Effector memory CD4-positive, alpha-beta T cell (primary cell): ENCODE results near the gene GPS1.

ENCODE experiments used
- DNase-seq, 3 donors: peaks; one replicate each; pipeline ENCODE4 v3.0.0-alpha.2; 2020
- H3K27ac ChIP-seq: 2 replicates; pipeline ENCODE4 v1.7.0; 2013; ENCODE audit warnings: mild to moderate bottlenecking, low read length, moderate library complexity; ENCODE audit not compliant: insufficient read depth, poor library complexity, severe bottlenecking
- H3K27me3 ChIP-seq: replicated peaks from 2 replicates; pipeline ENCODE4 v1.7.0; 2013; ENCODE audit warnings: mild to moderate bottlenecking, low read length; ENCODE audit not compliant: insufficient read depth, control insufficient read depth, poor library complexity, severe bottlenecking
- H3K36me3 ChIP-seq: 2 replicates; pipeline ENCODE4 v1.7.0; 2013; ENCODE audit warnings: mild to moderate bottlenecking, low read length, moderate library complexity; ENCODE audit not compliant: control insufficient read depth, insufficient read depth
- H3K4me1 ChIP-seq: 2 replicates; pipeline ENCODE4 v1.7.0; 2013; ENCODE audit warnings: low read length, mild to moderate bottlenecking; ENCODE audit not compliant: control insufficient read depth, insufficient read depth, poor library complexity, severe bottlenecking
- H3K4me3 ChIP-seq: 2 replicates; pipeline ENCODE4 v1.7.0; 2013; ENCODE audit warnings: low read length, low read depth, mild to moderate bottlenecking; ENCODE audit not compliant: insufficient read depth, poor library complexity, severe bottlenecking
- H3K9me3 ChIP-seq: 2 replicates; pipeline ENCODE4 v1.7.0; 2013; ENCODE audit warnings: mild to moderate bottlenecking, low read length, moderate library complexity; ENCODE audit not compliant: control insufficient read depth

GPS1 gene

DNA sequence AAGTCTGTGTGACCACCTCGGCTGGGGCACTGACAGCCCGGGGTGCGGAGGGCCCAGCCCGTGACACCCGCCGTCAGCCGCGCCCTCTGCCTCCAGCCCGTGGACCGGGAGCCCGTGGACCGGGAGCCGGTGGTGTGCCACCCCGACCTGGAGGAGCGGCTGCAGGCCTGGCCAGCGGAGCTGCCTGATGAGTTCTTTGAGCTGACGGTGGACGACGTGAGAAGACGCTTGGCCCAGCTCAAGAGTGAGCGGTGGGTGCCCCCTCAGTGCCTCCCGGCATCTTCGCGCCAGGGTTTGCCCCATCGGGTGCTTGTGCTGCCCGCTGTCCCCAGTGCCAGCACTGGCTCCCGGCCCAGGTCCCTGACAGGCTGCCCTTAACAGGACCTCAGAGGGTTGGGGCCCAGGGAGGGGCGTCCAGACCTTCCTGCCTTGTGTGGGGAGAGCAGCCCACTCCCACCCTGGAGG is 42.7 kb upstream of the GPS1 start:
- no peak overlapping the region for H3K27ac ChIP-seq
- H3K36me3 ChIP-seq: no peaks in the 10 kb centered on the region
- DNase-seq: no peak
- H3K9me3 ChIP-seq: no peaks in the 10 kb centered on the region
- no peak overlapping the region for H3K4me3 ChIP-seq
- no peaks in the 10 kb centered on the region for H3K4me1 ChIP-seq
- no peaks in the 10 kb centered on the region for H3K27me3 ChIP-seq

DNA sequence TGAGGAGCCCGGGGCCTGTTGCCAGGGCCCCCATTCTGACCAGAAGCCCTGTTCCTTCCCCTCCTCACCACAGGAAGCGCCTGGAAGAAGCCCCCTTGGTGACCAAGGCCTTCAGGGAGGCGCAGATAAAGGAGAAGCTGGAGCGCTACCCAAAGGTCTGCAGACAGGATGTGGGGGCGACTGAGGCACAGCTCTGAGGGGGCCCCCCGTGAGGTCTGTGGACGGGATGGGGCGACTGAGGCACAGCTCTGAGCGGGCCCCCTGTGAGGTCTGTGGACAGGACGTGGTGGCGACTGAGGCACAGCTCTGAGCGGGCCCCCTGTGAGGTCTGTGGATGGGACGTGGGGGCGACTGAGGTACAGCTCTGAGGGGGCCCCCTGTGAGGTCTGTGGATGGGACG is 42.3 kb upstream of the GPS1 start:
- H3K27me3 ChIP-seq: no peaks in the 10 kb centered on the region

DNA sequence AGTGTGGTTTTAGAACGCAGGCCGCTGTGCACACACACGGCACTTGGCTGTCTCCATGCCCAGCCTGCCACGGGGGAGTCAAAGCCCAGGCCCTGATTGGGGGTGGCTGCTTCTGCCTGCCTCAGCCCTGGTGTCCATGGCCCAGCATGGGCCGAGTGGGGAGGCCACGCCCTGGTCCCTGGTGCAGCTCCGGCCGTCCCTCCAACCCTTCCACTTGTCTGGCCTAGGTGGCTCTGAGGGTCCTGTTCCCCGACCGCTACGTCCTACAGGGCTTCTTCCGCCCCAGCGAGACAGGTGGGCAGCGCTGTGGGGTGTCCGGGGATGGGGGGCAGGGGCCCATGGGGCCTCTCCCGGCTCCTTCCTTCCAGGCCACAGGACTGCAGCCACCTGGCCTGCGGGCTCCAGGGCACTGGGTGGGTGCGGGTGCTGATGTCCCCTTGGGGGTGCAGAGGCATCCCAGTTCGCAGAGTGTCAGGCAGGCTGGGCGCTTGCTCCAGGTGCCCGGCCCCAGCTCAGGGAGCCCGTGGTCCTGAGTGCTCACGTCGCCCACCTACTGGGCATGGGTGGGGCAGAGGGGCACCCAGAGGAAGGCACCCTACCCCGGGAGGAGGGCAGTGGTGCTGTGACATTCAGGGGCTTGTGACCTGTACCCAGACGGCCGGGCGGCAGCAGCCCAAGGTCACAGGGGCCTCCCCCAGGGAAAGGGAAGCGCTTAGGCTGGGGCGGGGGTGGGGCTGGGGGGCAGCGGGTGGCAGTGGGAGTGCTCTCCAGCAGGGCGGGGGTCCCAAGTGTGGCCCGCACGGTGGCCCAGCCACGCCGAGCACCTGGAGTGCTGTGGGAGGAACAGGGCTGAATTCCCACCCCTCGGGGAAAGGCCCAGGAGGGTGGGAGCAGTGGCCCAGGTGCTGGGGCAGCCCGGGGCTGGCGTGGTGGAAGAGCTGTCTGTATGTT is 40.8 kb upstream of the GPS1 start:
- DNase-seq: no peak
- H3K27ac ChIP-seq: no peak overlapping the region
- no peak overlapping the region for H3K4me3 ChIP-seq
- no peaks in the 10 kb centered on the region for H3K4me1 ChIP-seq
- no peaks in the 10 kb centered on the region for H3K36me3 ChIP-seq
- no peaks in the 10 kb centered on the region for H3K27me3 ChIP-seq
- H3K9me3 ChIP-seq: no peaks in the 10 kb centered on the region

More for the DNA sequence above, 42.3 kb upstream of the GPS1 start:
- no peaks in the 10 kb centered on the region for H3K4me1 ChIP-seq
- no peak for DNase-seq
- no peaks in the 10 kb centered on the region for H3K9me3 ChIP-seq
- no peaks in the 10 kb centered on the region for H3K36me3 ChIP-seq
- H3K4me3 ChIP-seq: no peak overlapping the region
- H3K27ac ChIP-seq: no peak overlapping the region

DNA sequence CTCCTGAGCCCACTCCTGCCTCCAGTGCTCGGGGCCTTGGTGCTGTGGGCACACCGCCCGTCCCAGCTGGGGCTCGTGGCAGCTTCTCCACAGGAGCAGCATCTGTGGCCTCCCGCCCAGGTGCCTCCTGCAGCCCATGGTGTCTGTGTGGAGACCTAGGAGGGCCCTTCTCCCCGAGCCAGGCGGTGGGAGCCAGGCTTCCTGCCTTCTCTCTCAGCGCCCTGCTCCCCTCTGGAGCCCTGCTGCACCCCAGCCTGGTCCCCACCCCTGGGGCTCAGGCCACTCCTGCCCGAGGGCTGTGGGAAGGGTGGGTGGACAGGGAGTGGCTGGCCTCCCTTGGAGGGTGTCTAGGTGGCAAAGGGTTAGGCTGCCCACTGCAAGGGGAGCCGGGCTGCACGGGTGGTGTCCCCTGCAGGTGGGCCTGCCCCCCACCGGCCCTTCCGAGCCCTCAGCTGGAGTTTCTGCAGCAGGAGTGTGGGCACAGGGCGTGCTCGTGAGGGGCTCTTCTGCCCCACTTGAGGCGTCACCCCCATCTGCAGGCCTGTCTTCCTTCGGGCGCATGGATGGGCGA is 40.0 kb upstream of the GPS1 start:
- no peak for DNase-seq
- no peaks in the 10 kb centered on the region for H3K4me1 ChIP-seq
- no peak overlapping the region for H3K27ac ChIP-seq
- H3K36me3 ChIP-seq: no peaks in the 10 kb centered on the region
- no peak overlapping the region for H3K4me3 ChIP-seq
- H3K27me3 ChIP-seq: no peaks in the 10 kb centered on the region
- no peaks in the 10 kb centered on the region for H3K9me3 ChIP-seq

DNA sequence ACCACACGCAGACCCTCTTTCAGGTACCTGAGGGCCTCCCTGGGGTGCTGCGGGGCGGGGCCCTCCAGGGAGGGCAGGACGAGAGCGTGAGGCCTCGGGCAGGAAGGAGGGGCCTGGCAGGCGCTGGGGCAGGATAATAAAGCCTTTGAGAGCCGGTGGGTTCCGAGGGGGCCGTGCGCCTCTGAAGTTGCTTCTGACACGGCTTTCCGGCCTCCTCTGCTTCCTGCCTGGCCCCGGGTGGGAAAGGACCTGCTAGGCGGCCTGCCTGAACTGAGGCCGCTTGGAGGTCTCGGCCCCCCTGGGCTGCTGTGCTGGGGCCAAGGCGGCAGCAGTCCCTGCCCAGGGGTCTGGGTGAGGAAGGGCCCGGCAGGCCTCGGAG is 39.4 kb upstream of the GPS1 start:
- no peak overlapping the region for H3K4me3 ChIP-seq
- H3K36me3 ChIP-seq: no peaks in the 10 kb centered on the region
- no peak overlapping the region for H3K27ac ChIP-seq
- no peaks in the 10 kb centered on the region for H3K9me3 ChIP-seq
- H3K27me3 ChIP-seq: no peaks in the 10 kb centered on the region
- no peaks in the 10 kb centered on the region for H3K4me1 ChIP-seq
- DNase-seq: no peak

- no peak overlapping the region for H3K4me3 ChIP-seq
- no peaks in the 10 kb centered on the region for H3K36me3 ChIP-seq
- DNase-seq: no peak
- no peaks in the 10 kb centered on the region for H3K9me3 ChIP-seq
- no peaks in the 10 kb centered on the region for H3K4me1 ChIP-seq
- H3K27me3 ChIP-seq: no peaks in the 10 kb centered on the region
- H3K27ac ChIP-seq: no peak overlapping the region
Measured at GRCh38 chr17:82012640-82013295, 38.9 kb upstream of the GPS1 start.

DNA sequence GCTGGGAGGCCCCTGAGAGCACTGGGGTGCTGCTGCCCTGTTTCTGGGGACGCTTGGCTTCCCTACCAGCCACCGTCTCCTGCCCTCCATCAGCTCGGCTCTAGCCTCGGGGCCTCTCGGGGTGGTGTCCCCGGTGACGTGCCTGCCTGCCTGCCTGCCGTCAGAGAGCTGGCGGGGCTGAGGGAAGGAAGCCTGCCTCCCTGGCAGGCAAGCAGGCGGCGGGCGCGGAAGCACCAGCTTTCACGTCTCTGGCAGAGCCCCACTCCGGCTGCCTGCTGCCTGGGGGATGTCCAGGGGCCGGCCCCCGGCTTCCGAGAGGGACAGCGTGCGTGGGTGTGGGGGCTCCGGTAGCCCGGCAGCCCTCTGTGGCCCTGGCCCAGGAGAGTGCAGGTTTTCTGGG is 38.4 kb upstream of the GPS1 start:
- Histone ChIP-seq H3K4me1 (no peaks in the 10 kb centered on the region), H3K4me3 (no peak overlapping the region), H3K27ac (no peak overlapping the region), H3K36me3 (peaks cover 2% of the 10 kb centered on the region), H3K9me3 (no peaks in the 10 kb centered on the region), H3K27me3 (no peaks in the 10 kb centered on the region)
- DNase-seq: no peak

DNA sequence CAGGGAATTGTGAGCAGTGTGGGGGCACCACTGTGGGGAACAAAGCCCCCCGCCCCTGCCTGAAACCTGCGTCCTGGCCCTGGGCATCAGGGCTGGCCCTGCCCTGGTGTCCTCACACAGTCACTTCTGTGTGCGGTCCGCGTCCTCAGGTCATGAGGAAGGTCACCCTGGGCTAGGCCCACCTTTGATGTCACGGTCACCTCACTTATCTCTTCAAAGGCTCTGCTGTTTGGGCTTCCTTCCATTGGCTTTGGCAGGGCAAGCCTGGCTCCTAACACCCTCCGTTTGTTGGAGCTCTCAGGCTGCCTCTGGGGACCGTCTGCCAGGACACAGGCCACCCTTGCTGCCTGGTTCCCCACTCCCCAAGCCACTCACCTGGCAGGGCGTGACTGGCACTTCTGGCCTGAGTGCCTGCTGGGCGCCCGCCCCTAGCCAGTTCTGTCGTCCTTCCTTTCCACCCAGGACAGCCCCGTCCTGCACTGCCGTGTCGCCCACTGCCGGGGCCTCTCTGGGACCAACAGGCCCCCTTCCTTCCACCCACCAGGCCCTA is 37.9 kb upstream of the GPS1 start:
- Histone ChIP-seq H3K27me3 (no peaks in the 10 kb centered on the region), H3K27ac (no peak overlapping the region), H3K4me1 (no peaks in the 10 kb centered on the region), H3K36me3 (peaks cover 3% of the 10 kb centered on the region), H3K4me3 (no peak overlapping the region), H3K9me3 (no peaks in the 10 kb centered on the region)
- no peak for DNase-seq

DNA sequence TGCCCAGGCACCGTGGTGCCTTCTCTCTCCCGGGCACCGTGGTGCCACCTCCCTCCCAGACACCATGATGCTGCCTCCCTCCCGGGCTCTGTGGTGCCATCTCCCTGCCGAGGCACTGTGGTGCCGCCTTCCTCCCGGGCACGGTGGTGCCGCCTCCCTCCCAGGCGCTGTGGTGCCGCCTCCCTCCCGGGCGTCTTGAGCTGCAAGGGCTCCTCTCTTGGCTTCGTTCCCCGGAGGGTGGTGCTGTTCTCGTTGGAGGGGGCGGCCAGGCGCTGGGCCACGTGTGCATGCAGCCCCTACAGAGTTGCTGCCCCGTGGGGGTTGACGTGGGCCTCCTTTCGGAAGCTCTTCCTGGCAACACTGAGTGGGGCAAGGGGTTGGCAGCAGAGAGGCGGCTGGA is 37.3 kb upstream of the GPS1 start:
- DNase-seq: no peak
- H3K4me1 ChIP-seq: no peaks in the 10 kb centered on the region
- H3K9me3 ChIP-seq: no peaks in the 10 kb centered on the region
- H3K36me3 ChIP-seq: peaks cover 3% of the 10 kb centered on the region
- H3K4me3 ChIP-seq: no peak overlapping the region
- H3K27ac ChIP-seq: no peak overlapping the region
- H3K27me3 ChIP-seq: no peaks in the 10 kb centered on the region

GRCh38 chr17:82014971-82015310 is 36.8 kb upstream of the GPS1 start:
- no peak overlapping the region for H3K4me3 ChIP-seq
- no peaks in the 10 kb centered on the region for H3K4me1 ChIP-seq
- no peaks in the 10 kb centered on the region for H3K9me3 ChIP-seq
- H3K27me3 ChIP-seq: no peaks in the 10 kb centered on the region
- DNase-seq: no peak
- H3K27ac ChIP-seq: no peak overlapping the region
- H3K36me3 ChIP-seq: peaks cover 3% of the 10 kb centered on the region
